Skeletal muscle tissue (tissue), 4 donors: Measurements from ENCODE around the gene PRKCH. TPM values are rescaled to one million over a fixed set of nuclear protein-coding genes. Genes with fewer than 3 reads are reported as not detected.

Experiments used
- H3K27ac ChIP-seq: one replicate; pipeline ENCODE4 v1.7.0; 2013; ENCODE audit warnings: mild to moderate bottlenecking, low read depth, low read length, inconsistent platforms
- H3K27me3 ChIP-seq, 3 donors: one replicate each; pipeline ENCODE4 v1.7.0; 2013; ENCODE audit warnings: low read length in 3 of 3; ENCODE audit not compliant: control insufficient read depth in 3 of 3, insufficient read depth in 3 of 3
- H3K36me3 ChIP-seq, 3 donors: one replicate each; pipeline ENCODE4 v1.7.0; 2013; ENCODE audit warnings: low read length in 3 of 3; ENCODE audit not compliant: control insufficient read depth in 3 of 3, insufficient read depth in 3 of 3
- H3K4me1 ChIP-seq, 3 donors: one replicate each; pipeline ENCODE4 v1.7.0; 2013; ENCODE audit warnings: low read length in 3 of 3, mild to moderate bottlenecking in 3 of 3; ENCODE audit not compliant: control insufficient read depth in 3 of 3, insufficient read depth in 3 of 3
- H3K4me3 ChIP-seq, 3 donors: one replicate each; pipeline ENCODE4 v1.7.0; 2013; ENCODE audit warnings: low read length in 3 of 3
- H3K9ac ChIP-seq, 3 donors: one replicate each; pipeline ENCODE4 v1.7.0; 2013; ENCODE audit warnings: low read length in 3 of 3, mild to moderate bottlenecking in 3 of 3, moderate library complexity in 2 of 3, low read depth in 1 of 3
- H3K9me3 ChIP-seq, 3 donors: one replicate each; pipeline ENCODE4 v1.7.0; 2013; ENCODE audit warnings: low read length in 3 of 3; ENCODE audit not compliant: control insufficient read depth in 3 of 3
- total RNA-seq: library from RNA; depleted of rRNA; stranded (reverse); fragments of >200 nt; gene quantifications from one replicate; pipeline ENCODE4 v1.2.3, GENCODE V29; 2014
- donor health status: Osteomylitis.

The PRKCH gene
- total RNA-seq, 1 donor from 2014 or later: 32.4 TPM

GRCh38 chr14:61553730-61554641 is 232.6 kb downstream of the PRKCH start:
- H3K27me3 ChIP-seq: no peaks in the 10 kb centered on the region
- H3K36me3 ChIP-seq: peaks cover 0 to 4% (median 0%) of the 10 kb centered on the region in 3 donors
- no peak overlapping the region for H3K4me3 ChIP-seq
- peak overlapping the region; percentile 25 for H3K27ac ChIP-seq
- H3K9ac ChIP-seq: no peak overlapping the region
- H3K4me1 ChIP-seq: peaks cover 0 to 19% (median 0%) of the 10 kb centered on the region in 3 donors
- H3K9me3 ChIP-seq: no peaks in the 10 kb centered on the region

DNA sequence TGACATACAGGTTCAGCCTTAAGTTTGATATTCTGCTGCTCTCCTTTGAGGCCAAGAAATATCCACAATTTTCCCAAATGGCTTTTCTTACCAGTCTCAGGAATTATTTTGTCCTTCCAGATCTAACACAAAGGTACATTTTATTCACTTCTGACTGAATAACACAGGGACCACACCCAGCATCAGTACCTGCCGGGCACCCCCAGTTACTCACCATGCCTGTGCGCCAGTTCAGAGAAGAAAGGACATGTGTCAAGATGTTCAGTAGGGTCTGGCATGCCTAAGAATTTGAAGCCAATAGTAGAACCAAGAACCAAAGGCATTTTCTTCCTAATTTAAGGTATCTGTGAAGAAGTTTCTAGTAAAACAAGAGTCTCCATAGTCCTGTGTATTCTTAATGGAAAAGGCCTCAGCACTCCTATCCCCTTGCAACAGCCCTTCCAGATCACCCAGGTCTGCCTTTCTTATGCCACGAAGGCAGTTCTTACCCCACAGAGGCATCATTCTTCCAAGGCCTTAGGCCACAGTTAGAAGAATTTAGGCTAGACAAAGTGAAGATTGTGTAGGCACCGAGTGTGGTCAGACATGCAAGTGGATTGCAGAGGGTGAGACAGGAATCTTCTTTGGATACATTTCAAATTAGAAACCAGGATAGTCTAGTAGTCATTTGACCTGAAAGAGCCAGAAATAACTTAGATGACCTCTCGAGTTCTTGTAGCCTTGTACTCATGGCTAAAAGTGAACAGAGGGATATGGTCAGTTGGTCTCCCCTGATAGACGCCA is 233.9 kb downstream of the PRKCH start:
- Histone ChIP-seq H3K9ac (no peak overlapping the region), H3K36me3 (no peaks in the 10 kb centered on the region), H3K9me3 (no peaks in the 10 kb centered on the region), H3K27me3 (no peaks in the 10 kb centered on the region), H3K4me3 (no peak overlapping the region), H3K27ac (no peak overlapping the region), H3K4me1 (peaks cover 0 to 23% (median 5%) of the 10 kb centered on the region in 3 donors)

DNA sequence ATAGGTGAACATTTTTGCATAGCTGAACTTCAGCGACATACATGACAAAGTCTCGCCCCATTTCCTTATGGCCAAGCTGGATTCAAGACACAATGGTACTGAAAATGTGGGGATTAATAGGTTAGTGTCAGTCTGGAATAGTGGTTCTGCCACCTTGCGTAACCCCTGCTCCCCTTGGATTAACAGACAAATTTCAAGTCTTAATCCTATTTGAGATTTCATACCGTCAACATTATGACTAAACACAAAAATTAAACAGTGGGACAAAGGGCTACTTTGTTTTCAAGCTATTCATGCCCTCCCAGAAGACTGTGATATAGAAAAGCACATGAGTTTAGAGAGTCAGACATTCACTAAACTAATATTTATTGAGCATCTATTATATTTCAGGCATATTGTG is 235.1 kb downstream of the PRKCH start:
- Histone ChIP-seq H3K4me1 (peaks cover 5 to 33% (median 14%) of the 10 kb centered on the region in 3 donors), H3K27ac (no peak overlapping the region), H3K9me3 (no peaks in the 10 kb centered on the region), H3K27me3 (no peaks in the 10 kb centered on the region), H3K36me3 (no peaks in the 10 kb centered on the region), H3K4me3 (no peak overlapping the region), H3K9ac (no peak overlapping the region)

DNA sequence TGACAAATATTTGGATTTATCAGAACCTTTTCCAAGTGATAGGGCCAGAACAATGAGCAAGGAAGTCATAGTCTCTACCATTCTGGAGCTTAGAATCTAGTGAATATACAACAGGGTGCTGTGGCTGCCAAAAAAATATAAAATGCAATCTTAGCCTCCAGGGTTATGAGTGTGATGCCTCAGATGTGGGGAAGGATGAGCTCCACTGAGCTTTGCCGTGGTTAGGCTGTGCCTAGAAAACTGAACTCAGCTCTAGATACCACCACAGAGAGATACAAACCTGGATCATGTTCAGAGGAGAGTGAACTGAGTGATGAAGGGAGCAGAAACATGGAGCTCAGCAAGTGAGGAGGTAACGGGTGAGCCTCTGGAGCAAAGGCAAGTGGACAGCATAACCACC is 235.9 kb downstream of the PRKCH start:
- Histone ChIP-seq H3K9ac (no peak overlapping the region), H3K4me3 (no peak overlapping the region), H3K4me1 (peaks cover 13 to 39% (median 19%) of the 10 kb centered on the region in 3 donors), H3K36me3 (no peaks in the 10 kb centered on the region), H3K9me3 (no peaks in the 10 kb centered on the region), H3K27ac (no peak overlapping the region), H3K27me3 (no peaks in the 10 kb centered on the region)

DNA sequence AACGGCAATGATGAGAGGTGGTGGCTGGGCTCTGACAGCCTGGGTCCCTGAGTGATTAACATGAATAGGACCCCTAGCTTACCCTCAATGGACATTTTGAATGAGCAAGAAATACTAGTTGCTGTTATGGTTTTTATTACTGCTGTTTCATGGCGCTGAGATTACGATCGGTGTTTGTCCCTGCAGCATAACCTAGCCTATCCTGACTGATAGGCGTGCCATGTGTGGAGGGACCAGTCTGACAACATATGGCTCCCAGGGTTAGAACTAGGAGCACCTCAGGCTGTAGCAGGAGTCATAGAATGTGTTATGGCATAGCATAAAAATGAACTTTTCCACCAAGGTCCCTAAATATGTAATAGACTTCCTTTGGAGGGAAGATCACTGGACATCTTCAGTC is 236.5 kb downstream of the PRKCH start:
- Histone ChIP-seq H3K36me3 (no peaks in the 10 kb centered on the region), H3K27ac (no peak overlapping the region), H3K4me1 (peaks cover 19 to 40% (median 24%) of the 10 kb centered on the region in 3 donors), H3K27me3 (no peaks in the 10 kb centered on the region), H3K4me3 (no peak overlapping the region), H3K9me3 (no peaks in the 10 kb centered on the region), H3K9ac (no peak overlapping the region)

DNA sequence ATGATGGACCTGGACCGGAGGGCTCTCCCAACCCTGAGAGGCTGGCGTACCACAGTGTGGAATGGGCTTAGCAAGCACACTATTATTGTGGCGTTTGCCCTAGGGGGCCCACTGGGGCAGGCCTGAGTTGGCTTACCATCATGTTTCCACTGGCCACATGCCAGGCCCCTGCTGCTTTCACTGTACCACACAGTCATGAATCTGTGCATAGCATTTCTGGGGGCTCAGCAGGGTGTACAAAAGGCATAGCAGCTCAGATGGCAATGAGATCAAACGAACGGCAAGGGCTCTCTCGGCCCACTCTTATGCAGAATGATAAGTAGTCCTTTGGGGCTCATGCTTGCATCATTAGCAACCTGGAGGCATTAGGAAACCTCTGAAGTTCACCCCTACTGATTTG is 236.9 kb downstream of the PRKCH start:
- H3K9ac ChIP-seq: no peak overlapping the region
- no peak overlapping the region for H3K27ac ChIP-seq
- no peak overlapping the region for H3K4me3 ChIP-seq
- no peaks in the 10 kb centered on the region for H3K36me3 ChIP-seq
- no peaks in the 10 kb centered on the region for H3K27me3 ChIP-seq
- H3K4me1 ChIP-seq: peaks cover 20 to 41% (median 26%) of the 10 kb centered on the region in 3 donors
- H3K9me3 ChIP-seq: no peaks in the 10 kb centered on the region

- no peaks in the 10 kb centered on the region for H3K9me3 ChIP-seq
- H3K27me3 ChIP-seq: no peaks in the 10 kb centered on the region
- peak overlapping the region in 1 of 3 donors; percentile 43 for H3K9ac ChIP-seq
- H3K4me1 ChIP-seq: peaks cover 20 to 52% (median 27%) of the 10 kb centered on the region in 3 donors
- H3K27ac ChIP-seq: peak overlapping the region; percentile 88
- H3K36me3 ChIP-seq: no peaks in the 10 kb centered on the region
- peak overlapping the region in 1 of 3 donors; percentile 2 for H3K4me3 ChIP-seq
Observed at GRCh38 chr14:61559641-61560201, 238.3 kb downstream of the PRKCH start.

GRCh38 chr14:61560323-61560722 is 238.9 kb downstream of the PRKCH start:
- Histone ChIP-seq H3K36me3 (no peaks in the 10 kb centered on the region), H3K4me3 (no peak overlapping the region), H3K9me3 (no peaks in the 10 kb centered on the region), H3K27me3 (no peaks in the 10 kb centered on the region), H3K27ac (peak overlapping the region; percentile 88), H3K9ac (peak overlapping the region in 1 of 3 donors; percentile 43), H3K4me1 (peaks cover 20 to 54% (median 27%) of the 10 kb centered on the region in 3 donors)

DNA sequence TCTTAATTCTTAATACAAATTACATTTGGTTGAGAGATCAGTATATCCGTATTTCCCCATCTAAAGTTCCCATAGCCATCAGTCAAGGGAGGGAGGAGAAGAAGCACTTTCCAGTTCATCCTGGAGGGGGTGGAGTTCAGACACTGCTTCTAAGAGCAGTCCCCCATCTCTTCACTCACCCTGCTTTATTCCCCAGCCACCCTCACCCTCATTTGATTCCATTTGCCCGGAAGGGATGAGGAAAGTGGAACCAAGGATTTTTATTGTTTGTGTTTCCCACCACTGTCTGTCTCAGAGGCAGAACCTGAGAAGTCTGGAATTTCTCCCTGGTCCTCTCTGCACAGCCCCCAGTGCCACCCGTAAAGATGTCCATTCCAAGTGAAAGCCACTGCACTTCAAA is 239.7 kb downstream of the PRKCH start:
- H3K4me3 ChIP-seq: no peak overlapping the region
- no peaks in the 10 kb centered on the region for H3K9me3 ChIP-seq
- H3K9ac ChIP-seq: peak overlapping the region in 1 of 3 donors; percentile 9
- H3K4me1 ChIP-seq: peaks cover 20 to 51% (median 27%) of the 10 kb centered on the region in 3 donors
- no peaks in the 10 kb centered on the region for H3K36me3 ChIP-seq
- H3K27me3 ChIP-seq: no peaks in the 10 kb centered on the region
- H3K27ac ChIP-seq: peak overlapping the region; percentile 88
